Measurements from ENCODE around the gene CADPS2.
"Not testable (repeated sequence)": the region's sequence is repeated elsewhere in the genome, so short reads cannot be mapped to it uniquely, and the experiment has no call there.

CADPS2 gene

GRCh38 chr7:122298618-122299017 is 587.6 kb downstream of the CADPS2 start:
- in situ Hi-C loops (cut with HindIII; ENCODE audit: low pct_unique_long_range_greater_than_20kb, low sequenced_read_pairs): no loop called here
- no peak for DNase-seq (ENCODE audit: low read depth in 1 of 2, low spot score in 1 of 2)
- no peak for TF ChIP-seq JUND (IDR thresholded peaks at IDR 0.05; ENCODE audit: low read depth)

- no peak for TF ChIP-seq JUND (IDR thresholded peaks at IDR 0.05; ENCODE audit: low read depth)
- DNase-seq (ENCODE audit: low read depth in 1 of 2, low spot score in 1 of 2): no peak
- in situ Hi-C loops (cut with HindIII; ENCODE audit: low pct_unique_long_range_greater_than_20kb, low sequenced_read_pairs): no loop called here
These were observed 588.1 kb downstream of the CADPS2 start for GRCh38 chr7:122298131-122298530.

GRCh38 chr7:122291189-122291588 is 595.1 kb downstream of the CADPS2 start:
- in situ Hi-C loops (cut with HindIII; ENCODE audit: low pct_unique_long_range_greater_than_20kb, low sequenced_read_pairs): no loop called here
- no peak for DNase-seq (ENCODE audit: low read depth in 1 of 2, low spot score in 1 of 2)
- TF ChIP-seq JUND (IDR thresholded peaks at IDR 0.05; ENCODE audit: low read depth): no peak

GRCh38 chr7:122290476-122290875 is 595.8 kb downstream of the CADPS2 start:
- TF ChIP-seq JUND (IDR thresholded peaks at IDR 0.05; ENCODE audit: low read depth): no peak
- peak in 1 of 2 experiments; percentile 25 for DNase-seq (ENCODE audit: low read depth in 1 of 2, low spot score in 1 of 2)
- in situ Hi-C loops (cut with HindIII; ENCODE audit: low pct_unique_long_range_greater_than_20kb, low sequenced_read_pairs): no loop called here

GRCh38 chr7:122289426-122289825 is 596.8 kb downstream of the CADPS2 start:
- TF ChIP-seq JUND (IDR thresholded peaks at IDR 0.05; ENCODE audit: low read depth): no peak
- in situ Hi-C loops (cut with HindIII; ENCODE audit: low pct_unique_long_range_greater_than_20kb, low sequenced_read_pairs): no loop called here
- DNase-seq (ENCODE audit: low read depth in 1 of 2, low spot score in 1 of 2): no peak

- DNase-seq (ENCODE audit: low read depth in 1 of 2, low spot score in 1 of 2); in situ Hi-C loops (cut with HindIII; ENCODE audit: low pct_unique_long_range_greater_than_20kb, low sequenced_read_pairs): not testable (repeated sequence)
These were observed 601.7 kb downstream of the CADPS2 start for GRCh38 chr7:122284608-122285007.

GRCh38 chr7:122273117-122273516 is 613.1 kb downstream of the CADPS2 start:
- in situ Hi-C loops (cut with HindIII; ENCODE audit: low pct_unique_long_range_greater_than_20kb, low sequenced_read_pairs): no loop called here
- no peak for DNase-seq (ENCODE audit: low read depth in 1 of 2, low spot score in 1 of 2)
- no peak for TF ChIP-seq JUND (IDR thresholded peaks at IDR 0.05; ENCODE audit: low read depth)

- in situ Hi-C loops (cut with HindIII; ENCODE audit: low pct_unique_long_range_greater_than_20kb, low sequenced_read_pairs): no loop called here
- no peak for TF ChIP-seq JUND (IDR thresholded peaks at IDR 0.05; ENCODE audit: low read depth)
- no peak for DNase-seq (ENCODE audit: low read depth in 1 of 2, low spot score in 1 of 2)
These were observed 617.0 kb downstream of the CADPS2 start for GRCh38 chr7:122269241-122269640.

Measured in T47D (cell line).